ENCODE data around the gene MBOAT1. TPM values are rescaled to one million over a fixed set of nuclear protein-coding genes. Genes with fewer than 3 reads are reported as not detected.
"Not testable (repeated sequence)": the region's sequence is repeated elsewhere in the genome, so short reads cannot be mapped to it uniquely, and the experiment has no call there.

Gene MBOAT1
- total RNA-seq, 2 donors from 2014 or later = 4.6 to 10.1 TPM

- TF ChIP-seq CTCF (IDR thresholded peaks at IDR 0.05) = no peak
- no peak for TF ChIP-seq POLR2A (IDR thresholded peaks at IDR 0.05)
- intact Hi-C loops (cut with DNase I) = no loop called here
- WGBS, 2 donors = 86 to 92% methylated on average over 3 of the region's 3 CpGs
- no peak for ATAC-seq
- Histone ChIP-seq H3K27me3 (no peaks in the 10 kb centered on the region), H3K9me3 (no peaks in the 10 kb centered on the region), H3K36me3 (replicated peaks in 1 of 2; ENCODE audit: insufficient read depth in 1 of 2, low read depth in 2 of 2) (no peaks in the 10 kb centered on the region), H3K27ac (peak overlapping the region in 2 of 4 donors; percentile 38 to 45), H3K4me3 (no peak overlapping the region), H3K4me1 (peaks cover 13% of the 10 kb centered on the region)
- DNase-seq = no peak
These were observed 28.6 kb downstream of the MBOAT1 start for GRCh38 chr6:20183706-20184105.

- intact Hi-C loops (cut with DNase I) = no loop called here
- H3K9me3 ChIP-seq = no peaks in the 10 kb centered on the region
- 30 to 35% methylated on average over 2 of the region's 2 CpGs for WGBS, 2 donors
- no peaks in the 10 kb centered on the region for H3K36me3 ChIP-seq (replicated peaks in 1 of 2; ENCODE audit: insufficient read depth in 1 of 2, low read depth in 2 of 2)
- H3K27ac ChIP-seq = peak overlapping the region in 3 of 4 donors; percentile 26 to 45 (median 38)
- DNase-seq (peak; percentile 73 to 88 (median 80)), ATAC-seq (peak; percentile 85)
- TF ChIP-seq POLR2A (IDR thresholded peaks at IDR 0.05) = no peak
- TF ChIP-seq CTCF (IDR thresholded peaks at IDR 0.05) = peak in 2 of 7 experiments; percentile 19 to 20
- no peaks in the 10 kb centered on the region for H3K27me3 ChIP-seq
- H3K4me1 ChIP-seq = peaks cover 13% of the 10 kb centered on the region
- H3K4me3 ChIP-seq = no peak overlapping the region
These were observed 29.2 kb downstream of the MBOAT1 start for GRCh38 chr6:20182926-20183521.

- no peak for TF ChIP-seq POLR2A (IDR thresholded peaks at IDR 0.05)
- TF ChIP-seq CTCF (IDR thresholded peaks at IDR 0.05) = no peak
- no peaks in the 10 kb centered on the region for H3K9me3 ChIP-seq
- ATAC-seq = no peak
- no peak overlapping the region for H3K4me3 ChIP-seq
- intact Hi-C loops (cut with DNase I) = no loop called here
- no peak overlapping the region for H3K27ac ChIP-seq
- DNase-seq = no peak
- 94 to 98% methylated on average over 2 of the region's 2 CpGs for WGBS, 2 donors
- no peaks in the 10 kb centered on the region for H3K36me3 ChIP-seq (replicated peaks in 1 of 2; ENCODE audit: insufficient read depth in 1 of 2, low read depth in 2 of 2)
- H3K27me3 ChIP-seq = no peaks in the 10 kb centered on the region
- peaks cover 13% of the 10 kb centered on the region for H3K4me1 ChIP-seq
These were observed 30.2 kb downstream of the MBOAT1 start for GRCh38 chr6:20182069-20182468.

GRCh38 chr6:20180935-20181334 lies 31.3 kb downstream of the MBOAT1 start:
- Histone ChIP-seq H3K36me3 (replicated peaks in 1 of 2; ENCODE audit: insufficient read depth in 1 of 2, low read depth in 2 of 2) (no peaks in the 10 kb centered on the region), H3K27me3 (no peaks in the 10 kb centered on the region), H3K9me3 (no peaks in the 10 kb centered on the region), H3K4me1 (peaks cover 13% of the 10 kb centered on the region), H3K4me3 (no peak overlapping the region), H3K27ac (no peak overlapping the region)
- intact Hi-C loops (cut with DNase I) = no loop called here
- WGBS, 2 donors = 68 to 75% methylated on average over 3 of the region's 3 CpGs
- TF ChIP-seq CTCF (IDR thresholded peaks at IDR 0.05) (no peak), POLR2A (IDR thresholded peaks at IDR 0.05) (no peak)
- DNase-seq (no peak), ATAC-seq (no peak)

GRCh38 chr6:20179287-20180045 lies 32.8 kb downstream of the MBOAT1 start:
- ATAC-seq; H3K4me3 ChIP-seq; DNase-seq; H3K9me3 ChIP-seq; H3K27me3 ChIP-seq; H3K27ac ChIP-seq; intact Hi-C loops (cut with DNase I); H3K36me3 ChIP-seq (replicated peaks in 1 of 2; ENCODE audit: insufficient read depth in 1 of 2, low read depth in 2 of 2): not testable (repeated sequence)
- WGBS, 2 donors = 79 to 92% methylated on average over 4 of the region's 4 CpGs
- peaks cover 13% of the 10 kb centered on the region for H3K4me1 ChIP-seq
